Measurements from ENCODE around the gene WWOX. TPM values are rescaled to one million over a fixed set of nuclear protein-coding genes. Genes with fewer than 3 reads are reported as not detected.
A peak's percentile ranks its signal among the peaks of the same experiment; 100 is the strongest.

The WWOX gene
- total RNA-seq, 2 donors from 2014 or later = 30.0 to 35.4 TPM

DNA sequence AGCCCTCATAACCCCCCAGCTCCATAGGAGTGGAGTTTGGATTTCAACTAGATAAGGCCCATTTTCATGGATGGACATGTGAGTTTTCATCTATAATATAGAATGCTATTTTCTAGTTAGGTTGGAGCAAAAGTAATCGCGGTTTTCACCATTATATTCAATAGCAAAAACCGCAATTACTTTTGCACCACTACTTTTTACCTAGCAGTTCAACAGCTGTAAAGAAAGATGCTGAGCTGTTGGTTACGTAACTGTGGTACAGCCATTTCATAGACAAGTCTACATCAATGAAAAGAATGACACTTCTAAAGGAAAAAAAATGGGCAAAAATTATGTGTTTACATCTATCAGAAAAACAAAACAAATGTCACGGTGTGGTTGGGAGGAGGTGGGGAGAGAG is 993.4 kb downstream of the WWOX start:
- Histone ChIP-seq H3K4me1 (ENCODE audit: control insufficient read depth, insufficient read depth, low read length) (no peaks in the 10 kb centered on the region), H3K4me3 (ENCODE audit: low read length) (no peak overlapping the region), H3K9ac (ENCODE audit: extremely low read depth, low read length, poor library complexity, severe bottlenecking) (no peak overlapping the region), H3K27ac (ENCODE audit: low read depth, low read length) (no peak overlapping the region), H3K9me3 (ENCODE audit: control insufficient read depth, low read length) (no peaks in the 10 kb centered on the region), H3K27me3 (ENCODE audit: control insufficient read depth, insufficient read depth, low read length, poor library complexity, severe bottlenecking) (peaks cover 12% of the 10 kb centered on the region), H3K36me3 (ENCODE audit: control insufficient read depth, insufficient read depth, low read length) (no peaks in the 10 kb centered on the region)
- Mint-ChIP-seq H3K27ac (no peak overlapping the region), H3K4me3 (no peak overlapping the region), H3K9me3 (no peaks in the 10 kb centered on the region), H3K27me3 (ENCODE audit: insufficient read depth) (peaks cover 19% of the 10 kb centered on the region), H3K36me3 (ENCODE audit: low read depth) (no peaks in the 10 kb centered on the region), H3K4me1 (peaks cover 10% of the 10 kb centered on the region)
- DNase-seq = no peak
- TF ChIP-seq, protein P1, sequence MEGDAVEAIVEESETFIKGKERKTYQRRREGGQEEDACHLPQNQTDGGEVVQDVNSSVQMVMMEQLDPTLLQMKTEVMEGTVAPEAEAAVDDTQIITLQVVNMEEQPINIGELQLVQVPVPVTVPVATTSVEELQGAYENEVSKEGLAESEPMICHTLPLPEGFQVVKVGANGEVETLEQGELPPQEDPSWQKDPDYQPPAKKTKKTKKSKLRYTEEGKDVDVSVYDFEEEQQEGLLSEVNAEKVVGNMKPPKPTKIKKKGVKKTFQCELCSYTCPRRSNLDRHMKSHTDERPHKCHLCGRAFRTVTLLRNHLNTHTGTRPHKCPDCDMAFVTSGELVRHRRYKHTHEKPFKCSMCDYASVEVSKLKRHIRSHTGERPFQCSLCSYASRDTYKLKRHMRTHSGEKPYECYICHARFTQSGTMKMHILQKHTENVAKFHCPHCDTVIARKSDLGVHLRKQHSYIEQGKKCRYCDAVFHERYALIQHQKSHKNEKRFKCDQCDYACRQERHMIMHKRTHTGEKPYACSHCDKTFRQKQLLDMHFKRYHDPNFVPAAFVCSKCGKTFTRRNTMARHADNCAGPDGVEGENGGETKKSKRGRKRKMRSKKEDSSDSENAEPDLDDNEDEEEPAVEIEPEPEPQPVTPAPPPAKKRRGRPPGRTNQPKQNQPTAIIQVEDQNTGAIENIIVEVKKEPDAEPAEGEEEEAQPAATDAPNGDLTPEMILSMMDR (conservative IDR thresholded peaks at IDR 0.05) = no peak
- WGBS, 2 experiments (ENCODE audit: insufficient coverage in 1 of 2, insufficient read length in 1 of 2) = 95% methylated on average over 5 of the region's 5 CpGs; no CpG with 5 or more reads in 1 of the 2 experiments

GRCh38 chr16:79093554-79093967 is 994.1 kb downstream of the WWOX start:
- TF ChIP-seq, protein P1 (conservative IDR thresholded peaks at IDR 0.05) = no peak
- H3K27me3 Mint-ChIP-seq (ENCODE audit: insufficient read depth) = peaks cover 22% of the 10 kb centered on the region
- no peak overlapping the region for H3K27ac ChIP-seq (ENCODE audit: low read depth, low read length)

GRCh38 chr16:79096246-79096645 is 996.8 kb downstream of the WWOX start:
- DNase-seq = peak; percentile 59
- 79 to 82% methylated on average over 6 to 7 of the region's 7 CpGs for WGBS, 2 experiments (ENCODE audit: insufficient coverage in 1 of 2, insufficient read length in 1 of 2)
- no peaks in the 10 kb centered on the region for H3K9me3 Mint-ChIP-seq
- peaks cover 42% of the 10 kb centered on the region for H3K27me3 ChIP-seq (ENCODE audit: control insufficient read depth, insufficient read depth, low read length, poor library complexity, severe bottlenecking)
- no peaks in the 10 kb centered on the region for H3K36me3 Mint-ChIP-seq (ENCODE audit: low read depth)
- no peaks in the 10 kb centered on the region for H3K4me1 ChIP-seq (ENCODE audit: control insufficient read depth, insufficient read depth, low read length)
- H3K4me3 Mint-ChIP-seq = no peak overlapping the region
- TF ChIP-seq, protein P1 (conservative IDR thresholded peaks at IDR 0.05) = no peak
- H3K4me1 Mint-ChIP-seq = peaks cover 16% of the 10 kb centered on the region
- no peaks in the 10 kb centered on the region for H3K9me3 ChIP-seq (ENCODE audit: control insufficient read depth, low read length)
- H3K36me3 ChIP-seq (ENCODE audit: control insufficient read depth, insufficient read depth, low read length) = no peaks in the 10 kb centered on the region
- no peak overlapping the region for H3K27ac Mint-ChIP-seq
- no peak overlapping the region for H3K27ac ChIP-seq (ENCODE audit: low read depth, low read length)
- no peak overlapping the region for H3K4me3 ChIP-seq (ENCODE audit: low read length)
- H3K27me3 Mint-ChIP-seq (ENCODE audit: insufficient read depth) = peaks cover 45% of the 10 kb centered on the region
- H3K9ac ChIP-seq (ENCODE audit: extremely low read depth, low read length, poor library complexity, severe bottlenecking) = no peak overlapping the region

More at GRCh38 chr16:79093554-79093967, 994.1 kb downstream of the WWOX start:
- no peak overlapping the region for H3K9ac ChIP-seq (ENCODE audit: extremely low read depth, low read length, poor library complexity, severe bottlenecking)
- Mint-ChIP-seq H3K27ac (no peak overlapping the region), H3K9me3 (no peaks in the 10 kb centered on the region), H3K4me1 (peaks cover 10% of the 10 kb centered on the region), H3K36me3 (ENCODE audit: low read depth) (no peaks in the 10 kb centered on the region), H3K4me3 (no peak overlapping the region)
- no peaks in the 10 kb centered on the region for H3K9me3 ChIP-seq (ENCODE audit: control insufficient read depth, low read length)
- WGBS, 2 experiments (ENCODE audit: insufficient coverage in 1 of 2, insufficient read length in 1 of 2) = 85 to 90% methylated on average over 5 to 9 of the region's 10 CpGs
- H3K4me1 ChIP-seq (ENCODE audit: control insufficient read depth, insufficient read depth, low read length) = no peaks in the 10 kb centered on the region
- no peak overlapping the region for H3K4me3 ChIP-seq (ENCODE audit: low read length)
- no peaks in the 10 kb centered on the region for H3K36me3 ChIP-seq (ENCODE audit: control insufficient read depth, insufficient read depth, low read length)
- DNase-seq = no peak
- peaks cover 19% of the 10 kb centered on the region for H3K27me3 ChIP-seq (ENCODE audit: control insufficient read depth, insufficient read depth, low read length, poor library complexity, severe bottlenecking)

All from endodermal cell (in vitro differentiated cells).